GM21390 (cell line): Measurements from ENCODE around the gene KIRREL1.

Experiments used
- ATAC-seq: cut with Tn5 transposase; IDR thresholded peaks from one replicate; pipeline ENCODE4 v1.9.1; 2021; ENCODE audit not compliant: unreplicated experiment

KIRREL1 gene

DNA sequence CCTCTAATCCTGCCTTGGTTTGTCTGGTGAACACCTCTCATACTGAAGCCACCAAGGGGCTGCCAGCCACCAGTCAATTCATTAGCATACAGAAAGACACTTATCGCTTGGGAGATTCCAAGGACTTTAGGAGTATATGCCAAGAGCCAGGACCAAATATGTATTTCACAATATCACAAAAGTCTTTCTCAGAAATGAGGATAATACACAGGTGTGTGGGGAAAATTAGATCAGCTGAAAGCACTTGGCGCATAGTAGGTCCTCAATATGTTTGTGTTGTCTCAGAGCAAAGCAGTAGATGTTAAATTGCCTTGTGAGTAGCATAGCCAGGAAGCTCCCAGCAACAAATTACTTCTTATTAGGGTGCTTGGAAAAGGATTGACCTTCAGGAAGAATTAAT, 34.1 kb downstream of the KIRREL1 start:
- no peak for ATAC-seq

DNA sequence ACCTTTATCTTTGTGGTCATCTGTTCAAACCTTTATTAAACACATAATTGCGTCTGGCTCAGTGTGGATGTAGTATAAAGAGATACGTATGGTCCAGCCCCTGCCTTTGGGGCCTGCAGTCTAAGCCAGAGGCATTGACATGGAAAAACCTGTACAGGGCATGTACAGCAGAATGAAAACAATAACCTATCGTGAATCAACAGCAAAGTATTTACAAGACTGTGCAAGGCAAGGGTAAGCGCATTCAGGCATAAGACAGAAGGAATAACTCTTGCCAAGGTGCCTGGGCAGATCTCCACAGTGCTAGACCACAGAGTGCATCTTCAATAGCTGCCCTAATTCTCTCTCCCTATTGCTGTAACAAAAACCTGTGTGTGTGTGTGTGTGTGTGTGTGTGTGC, 35.5 kb downstream of the KIRREL1 start:
- ATAC-seq, result no peak

DNA sequence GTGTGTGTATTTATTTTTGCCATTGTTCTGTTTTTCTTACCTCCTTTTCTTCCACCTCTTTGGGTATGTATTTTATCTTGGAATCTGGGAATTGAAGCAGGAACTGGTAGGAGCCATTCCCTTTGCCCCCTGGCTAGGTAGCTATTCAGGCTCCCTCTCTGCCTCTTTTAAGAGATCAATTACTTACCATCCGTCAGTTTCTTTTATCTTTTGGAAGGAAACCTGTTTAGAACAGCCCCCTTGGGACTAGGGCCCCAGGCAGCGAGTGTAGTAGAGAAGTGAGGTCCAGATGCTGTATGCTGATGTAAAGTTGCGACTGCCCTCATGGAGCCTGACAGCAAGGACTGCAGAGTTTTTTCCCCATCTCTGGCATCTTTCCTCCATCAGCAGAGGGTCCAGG, 41.6 kb downstream of the KIRREL1 start:
- no peak for ATAC-seq

DNA sequence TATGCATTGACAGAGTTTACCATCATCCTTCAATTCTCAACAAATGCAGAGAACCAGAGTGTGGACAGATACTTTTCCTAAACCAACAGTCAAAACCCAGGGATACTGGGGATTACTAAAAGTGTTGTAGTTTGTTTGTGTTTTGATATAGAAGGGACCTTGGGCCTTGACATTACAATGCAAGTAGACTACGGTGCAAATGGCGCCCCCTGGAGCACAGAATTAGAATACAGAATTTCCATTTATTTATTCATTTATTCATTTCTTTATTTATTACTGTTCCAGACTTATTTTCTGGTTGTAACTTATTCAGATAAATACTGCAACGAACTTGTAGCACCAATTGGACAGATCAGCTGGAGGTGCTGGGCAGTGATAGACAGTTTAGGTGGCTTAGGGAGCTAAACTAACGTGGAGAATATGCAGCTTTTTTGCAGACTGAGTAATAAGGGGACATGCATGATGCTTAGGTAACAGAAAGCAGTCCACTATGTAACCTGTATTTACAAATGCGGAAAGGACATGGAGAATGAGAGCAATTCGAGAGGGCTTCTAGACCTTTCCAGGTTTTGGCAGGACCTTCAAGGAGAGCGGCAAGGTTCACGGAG, 42.6 kb downstream of the KIRREL1 start:
- ATAC-seq, result no peak

DNA sequence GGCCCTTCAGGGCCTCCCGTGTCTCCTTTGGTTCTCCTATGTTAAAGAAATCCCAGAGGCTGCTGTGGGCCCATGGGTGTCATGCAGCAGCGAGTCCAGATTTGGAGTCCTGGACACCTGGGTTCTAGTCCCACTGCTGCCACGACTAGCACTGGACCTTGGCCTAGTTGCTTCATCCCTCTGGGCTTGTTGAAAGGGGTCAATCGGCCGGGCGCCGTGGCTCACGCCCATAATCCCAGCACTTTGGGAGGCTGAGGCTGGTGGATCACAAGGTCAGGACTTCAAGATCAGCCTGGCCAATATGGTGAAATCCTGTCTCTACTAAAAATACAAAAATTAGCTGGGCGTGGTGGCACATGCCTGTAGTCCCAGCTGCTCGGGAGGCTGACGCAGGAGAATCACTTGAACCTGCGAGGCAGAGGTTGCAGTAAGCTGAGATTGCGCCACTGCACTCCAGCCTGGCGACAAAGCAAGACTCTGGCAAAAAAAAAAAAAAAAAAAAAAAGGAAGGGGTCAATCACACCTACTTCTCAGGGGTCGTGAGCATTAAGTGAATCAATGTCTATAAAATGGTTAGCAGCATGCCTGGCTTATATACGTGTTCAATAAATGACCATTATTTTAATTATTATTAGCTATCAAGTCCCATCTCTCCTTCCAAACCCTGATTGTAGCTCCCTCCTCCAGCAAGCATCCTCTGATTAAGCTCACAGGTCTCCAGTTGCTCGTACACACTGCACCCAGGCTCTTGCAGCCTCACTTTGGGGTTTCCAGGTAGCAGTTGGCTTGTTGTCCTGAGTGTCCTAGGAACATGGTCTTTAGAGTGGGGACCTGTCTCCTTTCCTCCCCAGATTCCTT, 43.8 kb downstream of the KIRREL1 start:
- ATAC-seq, result no peak

DNA sequence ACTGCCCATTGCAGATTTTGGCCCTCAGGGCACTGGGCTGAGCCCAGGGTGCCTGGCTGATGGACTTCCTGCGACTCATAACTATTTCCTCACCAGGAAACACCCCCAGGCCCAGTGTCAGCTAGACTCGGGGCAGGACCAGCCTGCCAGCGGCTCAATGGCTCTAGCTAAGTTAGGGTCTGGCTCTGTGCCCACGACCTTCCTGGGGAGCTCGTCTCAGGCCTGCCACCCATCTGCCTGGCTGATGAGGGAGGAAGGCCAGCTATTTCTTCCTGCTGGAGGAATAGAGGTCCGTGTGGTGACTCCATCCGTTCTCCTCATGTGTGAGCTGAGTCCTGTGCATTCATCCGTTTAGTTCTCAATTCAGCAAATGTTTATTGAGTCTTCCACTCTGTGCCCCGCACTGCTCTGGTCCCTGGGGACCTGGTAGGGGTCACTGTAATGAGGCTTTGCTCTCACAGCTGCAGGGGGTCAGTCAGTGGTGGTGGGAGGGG, 44.5 kb downstream of the KIRREL1 start:
- no peak for ATAC-seq

DNA sequence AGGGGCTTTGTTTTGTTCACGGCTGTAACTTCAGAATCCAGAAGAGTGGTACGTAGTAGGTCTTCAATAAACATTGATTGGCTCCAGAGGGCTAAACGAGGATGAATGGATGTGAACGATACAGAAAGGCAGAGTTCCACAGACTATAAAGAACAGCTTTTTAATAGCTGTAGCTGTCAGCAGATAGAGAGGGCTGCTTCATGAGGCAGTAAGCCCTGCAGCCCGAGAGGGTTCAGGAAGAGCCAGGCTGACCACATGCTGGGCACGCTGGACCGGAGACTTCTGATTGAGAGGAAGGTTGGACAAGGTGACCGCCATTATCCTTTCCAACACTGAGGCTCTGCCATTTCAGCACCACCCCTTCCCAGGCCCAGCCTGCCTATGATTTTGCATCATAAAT, 45.3 kb downstream of the KIRREL1 start:
- ATAC-seq, result no peak

DNA sequence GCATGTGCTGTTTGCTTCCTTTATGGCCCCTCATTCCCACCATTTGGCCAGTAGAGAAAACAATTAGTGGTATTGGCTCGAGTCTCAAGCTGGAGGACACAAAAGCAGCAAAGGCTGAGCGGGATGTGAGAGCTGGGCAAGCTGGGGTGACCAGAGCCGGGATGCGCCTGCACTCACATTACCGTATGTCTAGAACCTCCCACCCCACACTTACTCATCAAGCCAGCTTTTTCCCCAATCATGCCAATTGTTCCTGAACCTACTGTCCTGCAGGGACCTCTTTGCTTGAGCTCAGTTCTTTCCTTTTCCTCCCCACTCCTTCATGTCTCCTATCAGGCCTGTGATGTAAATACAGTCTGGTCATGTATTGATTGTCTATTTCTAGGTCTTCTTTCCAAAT, 45.9 kb downstream of the KIRREL1 start:
- ATAC-seq, result no peak

DNA sequence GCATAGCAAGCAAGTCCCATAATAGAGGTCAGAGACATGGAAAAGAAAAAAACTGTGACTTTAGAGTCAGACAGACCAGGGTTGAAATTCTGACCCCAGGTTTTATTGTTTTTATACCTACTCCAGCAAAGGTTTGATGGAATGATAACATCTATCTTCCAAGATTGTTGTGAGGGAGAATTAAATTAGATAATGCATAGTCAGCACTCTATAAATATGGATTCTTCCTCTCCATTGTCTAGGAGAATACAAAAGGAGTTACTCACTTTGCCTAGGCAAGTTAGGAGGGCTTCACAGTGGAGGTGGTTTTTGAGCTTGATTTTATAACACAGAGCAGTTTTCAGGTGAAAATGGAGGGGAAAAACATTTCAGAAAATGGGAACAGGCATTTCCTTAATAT, 46.9 kb downstream of the KIRREL1 start:
- ATAC-seq, result no peak

DNA sequence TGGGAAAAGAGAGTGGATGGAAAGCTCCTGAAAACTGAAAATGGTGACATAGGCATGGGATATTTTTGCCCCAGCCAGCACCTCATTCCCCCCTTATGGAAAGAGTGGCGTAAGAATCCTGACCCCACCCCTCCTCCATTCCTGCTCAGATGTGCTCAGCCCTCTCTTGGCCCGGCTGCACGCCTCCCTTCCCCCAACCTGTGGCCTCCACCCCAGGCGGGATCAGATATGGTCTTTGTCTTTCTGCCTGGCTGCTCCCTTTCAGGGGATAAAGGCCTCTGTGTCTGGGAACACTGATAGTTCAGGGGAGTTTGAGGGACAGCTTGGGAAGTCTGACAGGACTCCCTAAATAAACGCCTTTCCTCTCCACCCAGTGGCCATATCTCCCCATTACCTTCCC, 49.8 kb downstream of the KIRREL1 start:
- no peak for ATAC-seq

DNA sequence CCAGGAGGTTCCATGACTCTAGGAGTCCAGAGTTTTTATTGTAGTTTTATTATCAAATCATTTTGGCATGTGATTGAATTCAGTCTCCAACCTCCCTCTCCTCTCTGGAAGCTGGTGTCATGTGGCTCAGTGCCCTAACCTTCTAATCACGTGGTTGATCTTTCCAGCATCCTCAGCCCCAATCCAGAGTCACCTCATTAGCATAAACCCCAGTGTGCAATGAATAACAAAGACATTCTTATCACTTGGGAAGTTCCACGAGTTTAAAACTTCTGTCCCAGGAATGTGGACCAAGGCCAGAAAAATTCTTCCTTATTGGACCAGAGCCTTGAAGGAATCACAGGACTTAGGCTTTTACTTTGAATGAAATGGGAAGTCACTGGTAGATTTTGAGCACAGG, 52.2 kb downstream of the KIRREL1 start:
- no peak for ATAC-seq

DNA sequence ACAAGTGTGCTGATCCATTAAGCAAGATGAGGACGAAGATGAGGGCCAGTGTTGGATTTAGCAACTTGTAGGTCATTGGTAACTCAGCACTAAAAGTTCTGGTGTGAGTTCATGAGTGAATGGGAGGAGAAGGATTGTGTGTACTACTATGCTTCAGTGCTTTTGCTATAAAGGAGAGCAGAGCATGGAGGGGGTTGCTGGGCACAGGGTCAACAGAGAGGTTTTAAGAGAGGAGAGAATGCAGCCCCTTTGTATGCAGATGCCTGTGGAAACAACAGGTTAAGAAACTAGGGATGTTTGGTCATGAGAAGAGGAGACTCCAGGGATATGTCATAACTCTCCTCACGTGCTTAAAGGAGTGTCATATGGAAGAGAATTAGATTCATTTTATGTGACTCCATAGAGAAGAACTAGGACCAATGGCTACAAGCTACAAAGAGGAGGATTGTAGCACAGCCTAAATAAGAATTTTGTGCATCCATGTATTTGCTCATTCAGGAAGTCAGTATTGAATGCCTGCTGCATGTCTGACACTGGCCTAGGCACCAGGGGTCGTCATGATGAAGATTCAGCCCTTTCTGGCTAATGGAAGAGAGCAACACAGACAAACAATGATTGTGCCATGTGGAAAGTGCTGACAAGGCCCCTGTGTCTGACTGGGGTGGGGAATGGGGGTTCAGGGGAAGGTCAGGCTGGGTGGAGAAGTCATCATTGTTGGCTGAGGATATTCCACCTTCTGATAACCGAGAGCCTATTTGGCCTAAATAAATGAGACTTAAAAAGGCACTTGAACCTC, 53.5 kb downstream of the KIRREL1 start:
- ATAC-seq, result no peak

DNA sequence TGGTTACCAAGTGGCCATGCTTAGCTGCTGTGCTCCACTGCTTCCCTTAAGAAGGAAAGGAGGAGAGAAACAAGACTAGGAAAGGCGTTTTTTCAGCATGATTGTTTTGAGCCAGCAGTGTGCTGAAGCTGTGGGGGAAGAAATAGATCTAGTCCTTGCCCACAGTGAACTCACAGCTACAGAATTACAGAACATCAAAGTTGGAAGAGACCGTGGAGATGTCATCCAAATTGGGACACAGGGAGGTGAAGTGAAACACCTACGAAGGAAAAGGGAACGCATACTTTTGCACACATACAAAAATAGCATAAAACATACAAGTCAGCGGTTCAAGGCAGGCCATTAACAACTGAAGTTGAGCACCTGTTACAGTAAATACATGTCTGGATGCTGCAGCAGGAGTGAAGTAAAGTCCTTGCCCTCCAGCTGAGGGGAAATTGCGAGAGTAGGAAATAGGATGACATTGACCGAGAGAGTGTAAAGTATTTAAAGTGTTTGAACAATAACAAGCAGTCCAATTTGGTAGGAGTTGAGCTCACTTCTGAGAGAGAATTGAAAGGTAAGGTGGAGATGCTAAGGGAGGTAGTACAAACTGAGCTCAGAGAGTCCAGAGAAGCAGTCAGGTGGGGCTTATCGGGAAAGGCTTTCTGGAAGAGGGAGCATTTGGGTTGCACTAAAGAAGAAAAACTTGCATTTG, 55.1 kb downstream of the KIRREL1 start:
- ATAC-seq, result no peak

DNA sequence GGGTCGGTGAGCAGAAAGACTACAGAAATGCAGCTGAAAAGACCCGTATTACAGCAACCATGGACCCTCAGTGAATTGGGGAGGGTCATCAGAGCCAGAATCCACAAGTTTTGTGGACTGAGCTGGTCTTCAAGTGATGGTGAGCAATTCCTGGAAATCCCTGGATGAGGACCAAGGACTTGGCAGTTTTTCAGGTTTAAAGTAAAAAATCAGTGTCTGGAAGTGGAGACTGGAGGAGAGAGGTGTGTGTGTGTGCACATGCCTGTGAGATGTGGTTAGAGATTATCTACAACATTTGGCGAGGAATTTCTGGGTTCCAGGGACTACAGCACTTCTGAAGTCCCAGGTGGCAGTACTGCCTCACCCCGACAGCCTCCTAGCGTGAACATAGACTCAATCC, 56.4 kb downstream of the KIRREL1 start:
- ATAC-seq, result no peak

DNA sequence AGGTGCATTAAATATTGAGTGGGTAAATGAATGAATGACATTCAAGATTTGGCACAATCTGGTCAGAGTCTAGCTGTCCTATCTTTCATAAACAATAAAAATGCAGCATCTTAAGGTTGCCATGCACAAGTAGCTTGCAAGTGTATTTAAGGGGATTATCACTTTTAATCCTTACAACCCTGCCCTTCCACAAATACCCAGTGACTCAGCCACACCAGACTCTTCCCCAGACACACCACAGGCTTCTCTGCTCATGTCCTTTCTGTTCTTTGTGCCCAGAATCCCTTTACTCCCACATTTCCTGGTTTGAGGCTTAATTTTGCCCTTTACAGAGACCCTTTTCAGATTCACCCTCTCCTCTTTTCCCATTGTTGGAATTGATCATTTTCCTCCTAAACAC, 59.8 kb downstream of the KIRREL1 start:
- no peak for ATAC-seq

DNA sequence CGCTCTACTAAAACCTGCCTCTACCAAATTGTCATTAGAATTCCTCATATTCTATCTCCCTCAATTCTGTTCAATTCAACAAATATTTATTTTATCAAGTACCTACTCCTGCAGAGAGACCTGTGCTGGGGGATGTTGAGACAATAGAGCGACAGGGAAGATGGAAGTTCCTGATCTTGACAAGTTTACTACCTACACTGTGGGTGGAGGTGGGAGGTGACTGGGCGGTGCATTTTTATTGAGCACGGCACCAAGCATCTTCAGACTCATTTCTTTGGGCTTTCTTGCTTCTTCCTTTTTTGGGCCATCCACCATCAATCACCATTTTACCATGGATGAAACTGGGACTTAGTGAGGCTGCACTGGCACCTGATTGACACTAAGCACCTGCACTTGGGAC, 61.3 kb downstream of the KIRREL1 start:
- ATAC-seq, result no peak

DNA sequence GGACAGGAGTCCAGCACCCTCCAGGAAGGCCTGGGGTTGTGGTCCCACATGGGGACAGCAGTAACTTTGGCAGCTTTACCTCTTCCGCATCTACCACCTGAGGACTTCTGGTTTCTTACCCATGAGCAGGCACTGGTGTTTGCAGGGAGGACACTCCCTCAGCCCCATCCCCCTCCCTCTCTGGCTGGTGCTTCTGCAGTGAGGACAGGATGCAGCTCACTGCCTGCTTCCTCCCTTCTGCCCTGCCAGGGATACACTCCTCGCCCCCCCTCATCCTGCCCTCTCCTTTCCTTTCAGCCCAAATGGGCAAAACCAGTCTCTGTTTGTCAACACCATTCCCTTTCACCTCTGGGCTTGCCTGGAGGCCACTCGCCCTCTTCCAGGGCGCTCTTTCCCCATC, 62.4 kb downstream of the KIRREL1 start:
- no peak for ATAC-seq

DNA sequence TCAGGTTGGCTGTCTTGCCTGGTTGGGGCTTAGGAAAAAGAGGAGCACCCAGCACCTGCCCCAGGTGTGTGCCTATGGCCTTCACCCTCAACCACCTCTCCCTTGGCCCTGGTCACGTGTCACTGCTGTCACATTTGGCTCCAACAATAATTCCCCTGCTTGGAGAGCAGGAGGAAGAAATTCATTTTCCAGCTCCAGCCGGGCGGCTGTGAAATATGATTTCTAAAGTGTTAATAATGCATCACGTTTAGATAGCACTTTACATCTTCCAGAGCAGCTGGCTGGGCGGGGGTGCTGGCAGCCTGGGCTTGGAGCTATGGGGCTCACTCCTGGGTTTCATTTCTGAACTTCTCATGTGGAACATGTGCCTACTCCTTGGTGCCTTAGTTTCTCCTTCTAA, 63.1 kb downstream of the KIRREL1 start:
- no peak for ATAC-seq

DNA sequence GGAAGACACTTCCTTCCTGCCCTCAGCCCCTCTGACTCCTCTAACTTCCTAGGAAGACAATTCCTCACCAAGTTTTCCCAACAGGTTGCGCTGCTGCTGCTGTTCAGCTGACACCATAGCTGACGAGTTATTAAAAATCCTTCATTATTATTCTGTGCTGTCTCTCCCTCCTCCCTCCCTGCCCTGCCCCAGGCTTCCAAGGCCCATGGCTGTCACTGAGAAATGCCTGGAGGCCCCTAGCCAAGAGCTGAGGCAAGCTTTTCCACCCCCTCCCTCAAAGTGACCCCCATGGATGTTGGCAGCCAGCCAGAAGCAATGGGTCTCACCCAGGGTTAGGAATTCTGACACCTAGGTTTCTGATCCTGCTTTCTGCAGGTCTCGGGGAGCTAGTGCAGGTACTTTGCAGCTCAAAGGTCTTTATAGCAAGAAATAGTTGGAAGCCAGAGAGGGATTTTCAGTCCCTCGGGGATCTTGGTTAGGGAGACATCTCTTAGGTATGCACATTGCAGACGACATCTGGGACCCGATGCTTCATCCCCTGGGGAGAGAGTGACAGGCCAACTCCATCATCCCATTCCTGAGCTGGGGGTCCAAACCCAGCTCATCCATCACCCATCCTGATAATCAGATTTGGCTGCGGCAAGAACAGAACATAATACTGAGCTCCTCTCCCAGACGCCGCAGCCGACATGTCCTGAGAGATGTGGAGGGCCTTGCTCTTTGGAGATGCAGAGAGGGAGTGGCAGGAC, 65.0 kb downstream of the KIRREL1 start:
- no peak for ATAC-seq

DNA sequence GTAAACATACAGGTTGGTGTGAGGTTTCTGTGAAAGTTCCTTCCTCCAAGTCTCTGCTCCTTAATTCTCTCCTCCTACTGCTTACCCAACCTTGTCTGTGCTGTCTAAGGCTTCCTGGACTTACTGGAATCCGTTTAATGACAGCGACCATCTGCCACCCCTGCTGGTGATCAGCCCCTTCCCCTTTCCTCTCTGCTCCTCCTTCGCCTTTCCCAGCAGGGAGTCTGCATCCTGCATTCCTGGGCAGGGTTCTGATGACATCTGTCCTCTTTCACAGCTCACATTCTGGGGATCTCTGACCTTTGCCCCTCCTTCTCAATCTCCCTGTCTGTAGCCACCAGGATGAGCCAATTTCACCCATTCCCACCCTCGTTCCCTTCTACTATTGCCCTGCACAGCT, 66.5 kb downstream of the KIRREL1 start:
- no peak for ATAC-seq

DNA sequence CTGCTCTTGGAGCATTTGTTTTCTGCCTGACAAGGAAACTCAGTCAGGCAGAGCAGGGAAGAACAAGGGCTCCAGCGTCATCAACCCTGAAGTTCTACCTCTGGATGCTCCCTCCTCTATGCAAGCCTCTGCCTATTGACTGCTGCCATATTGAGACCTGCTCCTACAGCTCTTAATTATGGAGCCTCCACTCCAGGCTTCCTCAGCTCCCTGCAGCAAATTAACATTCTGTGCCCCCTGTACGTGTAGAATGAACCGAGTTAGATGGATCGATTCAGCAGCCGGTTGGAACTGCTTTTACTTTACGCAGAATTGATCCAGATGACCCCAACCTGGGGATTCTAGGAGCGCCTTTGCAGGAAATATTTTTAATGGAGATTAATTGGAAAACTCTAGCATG, 68.7 kb downstream of the KIRREL1 start:
- ATAC-seq, result no peak
